Hippocampal formation (tissue), 2 donors: Measurements from ENCODE around the gene CTNNA3.

Experiments
- DNase-seq, 2 donors: peaks; one replicate each; lab custom pipeline; 2025; lab: John Stamatoyannopoulos, UW

CTNNA3 gene

DNA sequence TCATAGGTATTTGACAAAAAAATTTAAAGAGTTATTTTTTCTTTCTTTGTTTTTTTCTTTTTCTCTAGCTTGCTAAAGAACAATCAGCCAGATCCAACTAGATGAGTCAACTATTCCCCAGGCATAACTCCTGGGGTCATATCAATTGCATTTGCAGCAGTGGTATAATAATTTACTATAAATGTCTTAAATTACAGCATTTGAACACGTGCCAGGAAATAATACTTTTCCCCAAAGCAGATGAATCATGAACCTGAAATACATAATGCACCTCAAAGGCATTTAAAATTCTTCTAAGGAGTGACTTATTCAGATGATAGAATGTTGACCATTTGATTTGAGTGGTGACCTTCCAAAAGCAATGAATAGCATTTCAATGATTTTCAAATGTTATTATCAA is 580.0 kb downstream of the CTNNA3 start:
- no peak for DNase-seq

DNA sequence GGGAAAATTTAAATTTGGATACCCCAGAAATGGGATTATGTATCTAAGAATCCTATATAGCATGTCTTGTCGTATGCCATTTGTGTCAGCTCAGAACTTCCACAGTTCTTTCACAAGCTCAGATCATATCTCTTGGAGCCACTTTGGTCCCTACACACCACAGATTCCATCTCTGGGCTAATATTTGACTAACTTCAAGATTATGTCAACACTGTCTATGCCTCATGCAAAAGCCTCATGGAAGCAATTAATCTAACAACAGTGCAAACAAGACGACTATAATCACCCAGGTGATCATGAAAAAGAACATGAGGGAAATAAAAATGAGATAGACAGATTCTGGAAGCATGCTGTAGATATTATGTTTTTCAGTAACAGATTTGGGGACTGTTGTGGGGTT is 581.0 kb downstream of the CTNNA3 start:
- DNase-seq: no peak

GRCh38 chr10:67112765-67113164 is 583.2 kb downstream of the CTNNA3 start:
- no peak for DNase-seq

DNA sequence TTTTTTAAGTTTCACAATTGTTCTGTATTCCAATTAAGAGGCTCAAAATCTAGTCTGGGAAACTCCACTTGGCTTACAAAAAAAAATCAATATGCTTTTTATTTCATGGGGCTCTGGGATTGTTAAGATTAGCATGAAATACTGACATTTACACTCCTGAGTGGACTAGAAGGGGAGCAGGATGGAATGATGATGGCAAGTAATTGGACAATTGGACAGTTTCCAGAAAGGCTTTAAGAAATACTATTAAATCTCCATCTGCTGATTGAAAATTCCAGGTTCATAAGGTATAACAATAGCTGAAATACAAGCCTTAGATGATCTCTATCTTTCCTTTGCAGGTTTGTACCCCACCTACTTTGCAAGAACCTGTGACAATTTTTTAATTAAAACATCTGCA is 585.7 kb downstream of the CTNNA3 start:
- DNase-seq: no peak

- no peak for DNase-seq
These were observed 588.3 kb downstream of the CTNNA3 start for GRCh38 chr10:67107670-67108069.

DNA sequence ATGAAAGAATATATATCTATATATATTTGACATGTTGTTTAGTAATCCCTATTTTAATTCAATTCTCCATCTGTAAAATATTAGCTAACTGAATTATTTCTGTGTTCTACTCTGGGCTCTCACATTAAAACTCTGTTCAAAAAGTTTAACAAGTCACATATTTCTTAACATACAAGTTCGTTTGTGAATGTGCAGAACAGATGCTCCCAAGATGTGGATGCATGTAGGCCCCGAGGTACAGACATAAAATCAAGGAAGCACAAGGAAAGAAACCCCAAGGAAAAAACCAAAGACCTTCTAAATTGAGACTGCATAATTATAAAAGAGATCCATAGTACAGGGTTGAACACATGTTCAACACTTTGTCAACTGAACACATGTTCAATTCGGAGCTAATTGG is 595.0 kb downstream of the CTNNA3 start:
- DNase-seq: no peak

DNA sequence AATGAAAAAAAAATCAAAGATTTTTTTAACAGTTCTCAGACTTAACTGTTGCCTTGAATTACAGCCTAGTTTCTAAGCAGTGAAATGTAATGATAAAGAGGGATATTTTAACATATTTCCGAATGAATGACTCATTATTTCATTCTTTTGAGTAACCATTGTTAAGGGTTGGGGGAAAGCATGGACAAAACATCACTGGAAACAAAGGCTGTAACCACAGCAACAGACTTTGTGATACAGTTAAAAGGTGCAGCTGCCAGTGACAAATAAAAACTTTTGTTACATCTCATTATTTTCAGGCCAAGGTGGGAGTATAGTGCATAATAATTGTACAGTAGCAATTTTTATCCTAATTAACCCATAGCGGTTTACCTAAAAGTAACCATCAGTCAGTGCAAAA is 597.5 kb downstream of the CTNNA3 start:
- no peak for DNase-seq

DNA sequence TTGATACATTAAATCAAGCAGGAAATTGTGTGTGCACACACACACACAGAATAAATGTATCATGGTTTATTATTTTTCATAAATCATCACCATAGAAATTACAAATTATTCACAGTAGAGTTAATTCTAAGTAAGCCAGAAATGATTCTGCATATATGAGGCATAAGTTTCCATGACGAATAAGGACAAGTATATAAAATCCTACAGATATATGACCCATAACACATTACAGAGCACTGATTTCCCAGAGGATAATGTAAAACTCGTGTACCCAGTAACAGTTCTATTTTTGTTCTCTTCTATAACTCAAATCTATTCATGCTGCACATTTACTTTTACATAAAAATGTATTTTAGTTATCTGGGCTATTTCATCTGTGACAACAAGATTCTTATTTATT is 600.5 kb downstream of the CTNNA3 start:
- DNase-seq: no peak

DNA sequence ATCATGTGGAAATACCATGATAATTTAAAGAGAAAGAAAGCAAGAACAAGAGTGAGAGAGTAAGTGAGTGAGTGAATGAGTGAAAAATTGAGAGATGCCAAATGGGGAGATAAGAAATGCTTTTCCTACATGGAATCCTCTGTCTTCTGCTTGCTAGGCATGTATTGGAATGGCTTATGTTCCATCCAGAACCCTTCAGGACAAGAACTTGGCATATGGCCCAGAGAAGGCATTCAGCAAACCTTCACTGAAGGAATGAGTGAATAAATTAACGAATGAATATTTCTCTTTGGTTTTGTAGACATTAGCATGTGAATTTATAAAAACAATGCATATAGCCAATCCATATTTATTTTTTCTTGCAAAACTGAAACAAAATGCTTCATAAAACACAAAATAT is 608.0 kb downstream of the CTNNA3 start:
- DNase-seq: no peak

GRCh38 chr10:67087135-67087425 is 608.9 kb downstream of the CTNNA3 start:
- DNase-seq: no peak

DNA sequence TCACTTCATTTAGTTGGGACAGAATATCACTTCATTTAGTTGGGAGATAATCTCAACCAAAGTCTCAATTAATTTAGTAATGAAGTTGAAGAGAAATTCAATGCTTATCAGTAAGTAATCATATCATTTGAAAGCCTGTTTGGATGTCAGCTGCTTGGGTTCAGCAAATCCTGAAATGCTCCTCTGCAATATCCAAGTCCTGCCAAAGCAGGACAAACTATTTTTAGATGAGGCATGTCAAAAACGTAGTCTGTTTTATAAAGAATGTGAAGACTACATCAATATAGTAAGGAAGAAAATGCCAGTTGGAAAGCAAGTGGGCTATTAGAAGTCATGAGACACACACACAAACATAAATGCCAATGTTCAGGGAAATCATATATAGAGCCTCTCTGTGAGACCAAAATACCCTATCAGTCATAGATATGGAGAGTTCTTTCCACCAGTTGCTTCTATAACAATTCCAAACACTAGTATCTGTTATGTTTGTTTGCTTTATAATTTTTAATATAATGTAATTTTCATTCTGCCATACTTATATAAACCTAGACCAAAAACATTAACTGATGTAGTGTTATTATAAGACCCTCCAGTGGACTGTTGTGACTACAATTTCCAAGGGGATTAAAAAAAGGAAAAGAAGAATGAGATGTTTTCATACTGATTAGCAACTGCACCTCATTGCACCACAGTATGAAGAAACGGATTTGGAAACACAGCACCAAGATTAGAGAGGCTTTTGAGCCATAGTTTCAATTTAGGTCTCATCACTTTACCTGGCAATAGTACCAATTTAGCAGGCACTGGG is 609.5 kb downstream of the CTNNA3 start:
- no peak for DNase-seq

GRCh38 chr10:67079126-67079525 is 616.9 kb downstream of the CTNNA3 start:
- DNase-seq: no peak

GRCh38 chr10:67077376-67077775 is 618.6 kb downstream of the CTNNA3 start:
- no peak for DNase-seq

GRCh38 chr10:67076144-67076543 is 619.9 kb downstream of the CTNNA3 start:
- DNase-seq: no peak

DNA sequence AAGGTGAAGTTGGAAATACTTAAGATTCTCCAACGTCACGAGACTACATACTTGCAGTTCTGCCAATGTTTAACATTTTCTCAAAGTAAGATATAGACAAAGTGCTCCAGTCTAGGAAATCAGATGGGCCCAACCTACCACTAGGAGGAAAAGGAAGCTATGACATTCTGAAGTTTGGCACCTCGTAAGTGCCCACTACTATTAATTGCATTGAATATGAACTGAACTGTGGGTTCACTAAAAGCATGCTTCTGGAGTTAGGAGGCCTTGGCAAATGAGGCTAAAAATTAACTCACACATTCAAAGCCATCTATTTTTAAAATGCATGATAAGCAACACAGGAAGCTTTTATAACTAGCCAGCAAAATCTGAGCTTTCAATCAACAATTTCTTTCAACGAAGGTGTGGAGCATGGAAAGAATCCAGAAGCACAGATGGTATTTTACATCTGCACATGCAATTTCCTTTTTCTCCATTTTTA is 620.5 kb downstream of the CTNNA3 start:
- no peak for DNase-seq

DNA sequence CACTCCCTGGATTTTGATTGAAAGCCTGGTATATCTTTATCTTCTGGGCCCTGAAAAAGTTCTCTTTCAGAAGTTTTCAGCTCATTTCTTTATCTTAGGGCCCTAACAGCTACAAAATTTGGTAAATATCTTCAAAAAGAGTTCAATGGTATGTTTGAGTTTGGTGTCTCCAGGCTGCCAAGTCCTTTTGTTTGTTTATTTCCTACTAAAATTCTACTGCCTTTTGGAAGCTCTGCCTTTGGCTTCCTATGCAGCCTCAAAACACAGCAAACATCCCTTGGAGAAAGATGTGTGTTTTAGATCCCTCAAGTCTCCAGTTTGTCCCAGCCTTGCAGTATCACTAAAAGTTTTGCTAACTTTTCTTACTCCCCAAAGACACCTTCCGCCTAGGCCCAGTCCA is 623.3 kb downstream of the CTNNA3 start:
- DNase-seq: no peak

- no peak for DNase-seq
These were observed 645.6 kb downstream of the CTNNA3 start for GRCh38 chr10:67050415-67050814.

- no peak for DNase-seq
These were observed 646.0 kb downstream of the CTNNA3 start for GRCh38 chr10:67049988-67050387.

DNA sequence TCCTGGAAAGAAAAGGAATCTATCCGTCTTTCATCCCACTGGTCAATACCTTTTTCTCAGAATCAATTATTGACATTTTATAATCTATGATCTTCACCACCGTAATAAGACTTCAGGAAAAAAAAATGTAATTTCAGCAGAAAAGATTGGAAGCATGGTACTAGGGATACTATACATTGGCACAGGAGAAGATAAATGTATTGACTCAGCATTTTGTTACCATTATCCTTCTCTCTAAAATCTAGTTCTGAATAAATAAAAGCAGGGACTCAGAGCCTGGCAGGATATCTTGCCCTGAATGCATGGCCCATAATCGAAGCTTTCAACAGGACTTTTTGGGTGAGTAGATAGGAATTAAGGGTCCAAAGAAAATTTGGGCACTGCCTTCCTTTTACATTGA is 649.5 kb downstream of the CTNNA3 start:
- no peak for DNase-seq

DNA sequence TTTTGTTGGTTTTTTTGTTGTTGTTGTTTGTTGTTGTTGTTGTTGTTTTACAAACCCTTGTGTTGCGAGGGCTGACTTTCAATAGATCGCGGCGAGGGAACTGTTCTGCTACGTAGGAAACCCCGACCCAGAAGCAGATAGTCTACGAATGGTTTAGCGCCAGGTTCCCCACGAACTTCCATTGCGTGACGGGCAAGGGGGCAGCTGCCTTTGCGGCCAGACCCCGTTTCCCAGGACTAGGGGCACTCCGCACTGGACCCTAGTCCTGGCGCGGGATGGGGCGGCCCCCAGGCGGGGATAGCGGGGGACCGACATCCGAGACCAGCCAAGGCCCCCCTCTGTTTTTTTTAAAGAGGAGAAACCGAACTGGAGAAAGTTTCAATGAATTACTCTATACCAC is 650.6 kb downstream of the CTNNA3 start:
- DNase-seq: no peak

DNA sequence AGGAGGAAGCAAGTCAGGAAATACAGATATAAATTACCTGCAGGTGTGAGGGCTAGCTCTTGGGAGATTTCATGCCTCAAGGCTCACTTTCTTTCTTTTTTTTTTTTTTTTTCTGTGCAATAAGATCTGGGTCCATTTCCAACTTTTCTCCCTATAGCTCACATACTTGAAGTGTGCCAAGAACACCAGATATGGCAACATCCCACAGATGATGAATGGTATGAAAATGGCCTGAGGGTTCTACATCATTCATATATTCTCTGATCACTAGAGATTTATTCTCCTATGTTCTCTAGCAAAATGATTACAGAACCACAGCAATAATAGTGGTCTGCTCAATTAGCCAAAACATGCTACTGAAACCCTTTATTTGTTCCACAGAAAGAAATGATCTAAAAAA is 653.0 kb downstream of the CTNNA3 start:
- DNase-seq: no peak

GRCh38 chr10:67036808-67037207 is 659.2 kb downstream of the CTNNA3 start:
- DNase-seq: no peak

DNA sequence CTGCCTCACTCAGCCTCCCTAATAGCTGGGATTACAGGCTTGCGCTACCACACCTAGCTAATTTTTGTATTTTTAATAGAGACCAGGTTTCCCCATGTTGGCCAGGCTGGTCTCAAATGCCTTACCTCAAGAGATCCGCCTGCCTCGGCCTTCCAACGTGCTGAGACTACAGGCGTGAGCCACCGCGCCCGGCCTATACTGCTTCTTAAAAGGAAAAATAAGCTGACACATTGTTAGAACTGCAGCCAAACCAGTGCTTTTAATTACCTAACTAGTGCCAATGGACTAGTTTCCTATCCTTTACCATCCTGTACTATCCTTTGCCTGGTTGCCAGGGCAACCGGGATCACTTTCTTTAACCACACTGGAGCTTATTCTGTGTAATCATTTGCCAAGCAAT is 662.1 kb downstream of the CTNNA3 start:
- no peak for DNase-seq

GRCh38 chr10:67022099-67022498 is 673.9 kb downstream of the CTNNA3 start:
- no peak for DNase-seq
